Measurements from ENCODE around the gene NTNG2.
A peak's percentile ranks its signal among the peaks of the same experiment; 100 is the strongest.

Gene NTNG2

DNA sequence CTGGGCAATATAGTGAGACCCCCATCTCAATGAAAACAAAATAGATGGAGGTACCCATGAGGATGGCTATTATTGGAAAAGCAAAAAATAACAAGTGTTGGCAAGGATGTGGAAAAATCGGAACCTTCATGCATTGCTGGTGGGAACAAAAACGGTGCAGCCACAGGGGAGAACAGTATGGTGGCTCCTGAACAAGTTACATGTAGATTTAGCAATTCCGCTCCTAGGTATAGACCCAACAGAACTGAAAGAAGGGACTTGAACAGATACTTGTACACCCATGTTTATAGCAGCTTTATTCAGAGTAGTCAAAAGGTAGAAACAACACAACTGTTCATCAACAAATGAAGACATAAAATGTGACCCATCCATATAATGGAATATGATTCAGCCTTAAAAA is 43.0 kb downstream of the NTNG2 start:
- no peak for DNase-seq (ENCODE audit: low read depth in 2 of 2)

DNA sequence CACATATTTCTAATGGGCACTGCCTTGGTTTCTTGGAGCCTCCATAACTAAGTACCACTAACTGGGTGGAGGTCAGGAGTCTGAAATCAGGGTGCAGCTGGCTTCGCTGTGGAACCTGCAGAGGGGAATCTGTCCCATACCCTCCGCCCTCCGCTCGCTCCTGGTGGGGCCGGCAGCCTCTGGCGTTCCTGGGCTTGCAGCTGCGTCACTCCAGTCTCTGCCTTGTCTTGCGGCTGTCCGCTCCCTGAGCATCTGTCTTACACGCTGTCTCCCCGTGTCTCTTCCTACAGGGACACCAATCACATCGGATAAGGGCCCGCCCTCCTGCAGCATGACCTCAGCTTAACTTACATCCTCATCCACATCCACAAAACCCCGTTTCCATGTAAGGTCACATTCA is 45.4 kb downstream of the NTNG2 start:
- DNase-seq (ENCODE audit: low read depth in 2 of 2): no peak

DNA sequence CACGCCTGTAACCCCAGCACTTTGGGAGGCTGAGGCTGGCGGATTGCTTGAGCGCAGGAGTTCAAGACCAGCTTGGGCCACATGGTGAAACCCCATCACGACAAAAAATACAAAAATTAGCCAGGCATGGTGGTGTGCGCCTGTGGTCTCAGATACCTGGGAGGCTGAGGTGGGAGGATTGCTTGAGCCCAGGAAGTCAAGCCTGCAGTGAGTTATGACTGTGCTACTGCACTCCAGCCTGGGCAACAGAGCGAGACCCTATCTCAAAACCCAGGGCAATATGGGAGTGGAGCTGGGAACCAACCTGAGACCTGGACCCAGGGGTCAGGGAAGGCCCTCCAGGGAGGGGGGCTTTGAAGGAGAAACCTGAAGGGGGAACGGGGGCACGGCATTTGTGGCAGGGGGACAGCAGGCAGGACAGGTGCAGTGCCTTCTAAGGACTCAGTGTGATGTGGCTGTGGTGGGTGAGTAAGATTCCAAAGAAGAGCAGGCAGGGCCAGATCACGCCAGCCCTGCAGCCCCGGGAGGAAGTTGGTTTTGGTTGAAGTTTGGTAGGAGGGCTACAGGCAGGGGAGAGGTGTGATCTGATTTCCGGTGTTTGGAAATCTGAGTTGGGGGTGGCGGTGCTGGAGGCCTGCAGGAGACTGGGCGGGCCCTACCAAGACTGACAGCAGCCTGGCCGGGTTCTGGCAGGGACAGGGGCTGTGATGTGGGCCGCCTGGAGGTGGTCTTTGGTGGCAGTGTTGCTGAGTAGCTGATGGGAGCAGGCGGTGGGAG is 46.2 kb downstream of the NTNG2 start:
- no peak for DNase-seq (ENCODE audit: low read depth in 2 of 2)

DNA sequence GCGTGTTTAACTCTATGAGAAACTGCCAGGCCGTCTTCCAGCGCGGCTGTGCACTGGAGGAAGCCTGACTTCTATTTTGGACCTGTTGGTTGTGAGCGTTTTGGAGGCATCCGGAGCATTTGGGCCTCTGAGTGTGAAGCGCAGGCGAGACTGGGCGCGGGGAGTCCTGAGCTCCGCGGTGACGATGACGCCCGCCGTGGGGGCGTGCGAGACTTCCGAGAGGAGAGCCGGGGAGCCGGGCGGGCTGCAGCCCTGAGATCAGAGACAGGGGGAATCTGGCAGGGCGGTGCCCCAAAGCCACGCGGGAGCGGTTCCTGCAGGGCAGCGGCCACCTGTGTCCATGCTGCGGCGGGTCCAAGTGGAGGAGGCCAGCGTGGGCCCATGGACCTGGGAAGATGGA is 47.4 kb downstream of the NTNG2 start:
- no peak for DNase-seq (ENCODE audit: low read depth in 2 of 2)

DNA sequence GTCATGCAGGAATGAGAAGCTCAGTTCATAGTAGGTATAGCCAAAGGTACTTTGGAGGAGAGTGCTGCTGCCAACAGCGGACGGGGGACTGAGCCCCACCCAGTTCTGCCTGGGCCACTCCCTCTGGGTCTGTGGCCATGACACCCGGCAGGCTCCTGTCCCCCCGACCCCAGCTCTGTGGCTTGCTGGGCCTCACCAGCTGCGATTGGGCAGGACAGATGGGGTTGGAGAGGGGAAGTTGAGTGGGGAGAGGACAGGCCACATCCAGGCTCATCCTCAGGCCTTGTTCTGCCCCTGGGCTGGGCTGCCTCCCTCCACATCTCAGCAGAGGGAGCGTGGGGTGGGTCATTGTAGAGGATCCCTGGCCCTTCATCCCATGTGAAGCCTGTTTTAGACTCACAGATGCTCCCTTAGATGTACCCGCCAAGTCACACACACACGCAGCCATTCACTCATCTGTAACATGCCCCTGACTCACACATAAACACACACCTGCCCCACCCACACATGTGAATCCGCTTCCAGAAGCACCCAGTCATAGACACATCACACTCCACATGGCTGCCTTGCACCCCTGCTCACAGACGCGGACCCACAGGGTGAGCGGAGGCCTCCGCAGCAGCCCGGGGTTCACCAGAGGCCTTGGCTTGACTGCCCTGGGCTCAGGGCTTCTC is 48.8 kb downstream of the NTNG2 start:
- DNase-seq (ENCODE audit: low read depth in 2 of 2): no peak

DNA sequence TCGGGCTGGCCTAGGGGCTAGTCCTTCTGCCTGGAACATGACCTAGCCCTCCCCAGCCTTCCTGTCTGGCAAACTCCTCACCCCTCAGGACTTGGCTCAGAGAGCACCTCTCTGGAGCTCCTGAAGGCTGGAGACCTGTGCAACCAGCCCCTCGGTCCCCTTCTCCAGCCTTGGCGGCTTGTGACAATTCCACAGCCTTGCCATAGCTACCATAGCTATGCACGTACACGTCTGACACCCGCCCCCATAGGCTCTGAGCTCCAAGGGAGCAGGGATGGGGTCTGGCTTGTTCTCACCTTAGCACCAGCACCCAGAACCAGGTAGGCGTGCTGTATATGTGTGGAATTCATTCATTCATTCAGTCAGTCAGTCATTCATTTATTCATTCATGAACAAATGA is 49.7 kb downstream of the NTNG2 start:
- no peak for DNase-seq (ENCODE audit: low read depth in 2 of 2)

DNA sequence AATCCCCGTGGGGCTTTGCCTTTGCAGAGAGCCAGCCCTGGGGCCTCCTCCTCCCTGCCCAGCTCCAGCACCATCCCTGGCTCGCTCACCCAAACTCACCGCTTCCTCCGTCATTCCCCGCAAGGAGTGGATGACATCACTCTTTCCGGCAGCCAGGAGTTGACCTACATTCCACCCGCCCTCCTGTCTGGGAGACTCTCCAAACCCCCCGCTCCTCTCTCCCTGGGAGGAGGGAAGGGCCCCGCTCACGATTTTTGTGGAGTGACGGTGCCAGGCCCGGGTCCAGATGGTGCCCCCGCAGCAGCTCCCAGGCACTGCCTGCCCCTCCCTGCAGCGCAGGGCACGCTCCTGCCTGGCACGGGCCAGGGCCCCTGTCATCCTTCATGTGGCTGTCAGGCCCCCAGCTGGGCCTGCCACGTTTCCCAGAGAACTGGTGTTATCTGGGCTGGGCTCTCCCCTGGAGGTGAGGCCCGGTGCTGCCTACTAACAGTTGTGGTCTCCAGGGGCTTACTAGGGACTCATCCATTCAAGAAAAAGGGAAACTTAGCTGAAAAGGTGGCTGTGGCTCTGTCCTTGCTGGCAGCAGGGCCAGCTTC is 52.3 kb downstream of the NTNG2 start:
- DNase-seq (ENCODE audit: low read depth in 2 of 2): no peak

DNA sequence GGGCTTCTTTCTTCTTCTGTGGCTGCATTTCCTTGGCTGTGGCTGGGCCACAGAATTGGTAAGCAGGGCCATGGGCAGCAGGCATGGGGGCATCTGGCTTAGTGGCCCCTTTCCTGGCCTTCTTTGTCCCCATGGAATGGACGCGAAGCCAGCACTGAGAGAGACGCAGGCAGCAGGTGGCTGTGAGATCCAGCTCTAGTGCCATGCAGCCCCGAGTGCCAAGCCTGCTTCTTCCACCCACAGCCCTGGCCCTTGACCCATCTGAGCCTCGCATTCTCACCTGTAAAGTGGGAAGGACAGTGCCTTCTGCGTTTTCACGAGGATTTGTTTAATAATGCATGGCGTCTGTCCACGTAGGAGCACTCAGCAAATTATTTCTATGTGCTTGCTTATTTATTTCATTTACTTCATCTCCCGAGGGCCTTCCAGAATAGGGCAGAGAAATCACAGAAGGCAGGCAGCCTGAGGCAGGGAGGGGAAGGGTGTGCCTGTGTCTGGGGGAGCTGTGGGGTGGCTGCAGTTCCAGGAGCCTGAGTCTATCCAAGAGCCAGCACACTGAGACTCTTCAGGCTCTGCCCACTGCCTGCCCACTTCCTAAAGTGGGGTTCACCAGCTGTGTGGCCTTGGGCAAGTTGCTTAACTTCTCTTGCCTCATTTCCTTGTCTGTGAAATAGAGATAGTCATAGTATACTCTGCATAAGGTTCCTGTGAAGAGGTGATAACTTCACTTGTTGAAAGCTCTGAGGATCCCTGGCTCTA is 55.2 kb downstream of the NTNG2 start:
- no peak for DNase-seq (ENCODE audit: low read depth in 2 of 2)

DNA sequence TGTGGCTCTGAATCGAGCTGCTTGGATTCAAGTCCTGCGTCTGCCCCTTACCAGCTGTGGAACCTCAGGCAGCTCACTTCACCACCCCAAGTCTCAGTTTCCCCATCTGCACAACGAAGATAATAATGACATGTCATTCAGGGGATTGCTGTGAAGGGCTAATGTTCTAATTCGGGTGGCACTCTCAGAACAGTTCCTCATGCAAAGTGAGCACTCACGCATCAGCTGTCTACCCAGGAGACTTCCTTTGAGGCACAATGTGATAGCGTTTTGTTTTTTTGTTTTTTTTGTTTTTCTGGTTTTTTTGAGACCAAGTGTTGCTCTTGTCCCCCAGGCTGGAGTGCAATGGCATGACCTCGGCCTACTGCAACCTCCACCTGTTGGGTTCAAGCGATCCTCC is 56.4 kb downstream of the NTNG2 start:
- DNase-seq (ENCODE audit: low read depth in 2 of 2): no peak

DNA sequence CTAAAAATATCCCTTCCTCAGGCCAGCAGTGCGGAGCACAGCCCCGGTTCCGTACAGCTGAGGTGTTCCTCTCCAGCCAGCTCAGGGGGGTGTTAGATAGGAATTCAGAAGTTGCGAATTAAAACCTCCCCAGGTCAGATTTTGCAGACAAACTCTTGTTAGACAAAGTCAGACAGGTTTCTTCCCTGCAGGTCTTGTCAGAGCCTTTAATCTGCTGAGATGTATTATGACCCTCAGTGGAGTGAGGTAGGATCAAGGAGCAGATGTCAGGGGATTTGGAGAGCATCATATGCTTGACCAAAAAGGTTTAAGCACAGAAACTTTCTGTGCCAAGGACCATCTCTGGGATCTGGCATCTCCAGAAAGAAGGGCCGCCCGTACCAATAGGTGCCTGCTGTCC is 60.1 kb downstream of the NTNG2 start:
- no peak for DNase-seq (ENCODE audit: low read depth in 2 of 2)

DNA sequence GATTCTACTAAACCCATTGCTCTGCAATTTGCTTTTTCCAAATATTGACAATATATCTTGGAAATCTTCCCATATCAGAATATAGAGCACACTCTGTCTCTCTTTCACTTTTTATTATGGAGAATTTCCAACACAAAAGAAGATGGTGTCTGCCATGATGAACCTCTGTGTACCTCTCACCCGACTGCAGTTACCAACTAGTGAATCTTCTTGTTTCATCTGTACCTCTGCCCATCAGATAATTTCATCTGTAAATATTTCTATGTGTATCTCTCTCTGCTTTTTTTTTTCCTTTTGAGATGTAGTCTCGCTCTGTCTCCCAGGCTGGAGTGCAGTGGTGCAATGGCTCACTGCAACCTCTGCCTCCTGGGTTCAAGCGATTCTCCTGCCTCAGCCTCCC is 62.8 kb downstream of the NTNG2 start:
- DNase-seq (ENCODE audit: low read depth in 2 of 2): no peak

DNA sequence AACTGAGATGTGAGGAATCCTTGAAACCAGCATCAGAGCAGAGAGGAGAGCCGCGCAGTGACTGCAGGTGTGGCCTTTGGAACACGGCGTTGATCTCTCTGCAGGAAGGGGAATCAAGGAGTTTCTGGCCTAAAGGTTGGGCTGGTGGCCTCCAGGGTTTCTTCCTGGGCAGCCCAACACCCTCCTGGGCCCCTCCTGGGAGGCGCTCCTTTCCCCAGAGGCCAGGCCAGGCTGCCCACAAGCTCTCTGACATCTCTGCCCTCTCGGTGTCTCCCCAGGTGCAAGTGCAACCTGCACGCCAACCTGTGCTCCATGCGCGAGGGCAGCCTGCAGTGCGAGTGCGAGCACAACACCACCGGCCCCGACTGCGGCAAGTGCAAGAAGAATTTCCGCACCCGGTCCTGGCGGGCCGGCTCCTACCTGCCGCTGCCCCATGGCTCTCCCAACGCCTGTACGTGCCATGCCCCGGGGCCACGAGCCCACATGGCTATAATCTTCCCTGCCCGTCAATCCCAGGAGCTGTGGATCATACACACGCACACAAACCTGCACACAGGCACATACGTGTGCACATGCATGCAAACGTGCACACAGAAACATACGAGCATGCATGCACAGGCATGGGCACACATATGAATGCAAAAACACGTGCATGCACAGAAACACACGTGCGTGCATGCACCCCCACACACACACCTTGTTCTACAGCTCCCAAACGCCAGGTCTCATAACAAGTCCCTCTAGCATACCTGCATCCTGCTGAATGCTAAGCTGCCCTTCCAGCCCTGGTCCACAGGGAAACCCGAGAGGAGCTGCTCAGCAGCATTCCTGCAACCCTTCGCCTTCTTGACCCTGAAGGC is 64.9 kb downstream of the NTNG2 start:
- no peak for DNase-seq (ENCODE audit: low read depth in 2 of 2)

DNA sequence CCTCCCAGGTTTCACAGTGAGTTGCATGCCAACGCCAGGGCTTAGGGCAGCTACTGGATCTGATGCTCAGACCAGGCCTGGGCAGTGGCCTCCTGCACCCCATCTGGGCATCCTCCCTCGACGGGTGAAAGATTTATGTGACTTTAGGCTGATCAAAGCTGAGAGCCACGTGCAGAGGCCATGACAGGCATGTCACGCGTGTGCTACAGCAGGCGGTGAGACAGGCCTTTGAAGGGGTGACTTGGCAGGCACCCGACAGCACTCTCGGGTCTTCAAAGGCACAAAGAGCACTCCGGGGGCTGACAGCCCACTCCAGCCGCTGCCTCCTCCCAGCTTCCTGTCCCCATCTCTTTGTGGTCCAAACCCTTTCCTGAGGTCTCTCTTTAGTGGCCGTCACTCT is 66.2 kb downstream of the NTNG2 start:
- no peak for DNase-seq (ENCODE audit: low read depth in 2 of 2)

DNA sequence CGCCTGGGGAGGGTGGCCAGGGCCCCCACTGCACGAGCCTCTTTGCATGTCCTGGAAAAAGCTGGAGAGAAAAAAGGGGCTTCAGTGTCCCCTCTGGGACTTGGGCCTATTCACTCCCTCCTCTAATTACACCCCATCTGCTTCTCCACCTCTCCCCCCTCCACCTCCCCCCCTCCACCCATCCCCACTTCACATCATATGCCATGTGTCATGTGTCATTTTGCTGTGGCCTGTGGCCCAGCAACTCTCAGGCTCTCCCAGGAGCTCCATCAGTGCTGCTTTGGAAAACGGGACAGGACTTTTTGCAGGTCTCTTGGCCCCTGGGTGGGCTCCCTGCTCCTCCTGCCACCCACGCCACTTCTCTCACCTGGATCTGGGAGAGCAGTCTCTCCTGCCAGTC is 68.7 kb downstream of the NTNG2 start:
- no peak for DNase-seq (ENCODE audit: low read depth in 2 of 2)

DNA sequence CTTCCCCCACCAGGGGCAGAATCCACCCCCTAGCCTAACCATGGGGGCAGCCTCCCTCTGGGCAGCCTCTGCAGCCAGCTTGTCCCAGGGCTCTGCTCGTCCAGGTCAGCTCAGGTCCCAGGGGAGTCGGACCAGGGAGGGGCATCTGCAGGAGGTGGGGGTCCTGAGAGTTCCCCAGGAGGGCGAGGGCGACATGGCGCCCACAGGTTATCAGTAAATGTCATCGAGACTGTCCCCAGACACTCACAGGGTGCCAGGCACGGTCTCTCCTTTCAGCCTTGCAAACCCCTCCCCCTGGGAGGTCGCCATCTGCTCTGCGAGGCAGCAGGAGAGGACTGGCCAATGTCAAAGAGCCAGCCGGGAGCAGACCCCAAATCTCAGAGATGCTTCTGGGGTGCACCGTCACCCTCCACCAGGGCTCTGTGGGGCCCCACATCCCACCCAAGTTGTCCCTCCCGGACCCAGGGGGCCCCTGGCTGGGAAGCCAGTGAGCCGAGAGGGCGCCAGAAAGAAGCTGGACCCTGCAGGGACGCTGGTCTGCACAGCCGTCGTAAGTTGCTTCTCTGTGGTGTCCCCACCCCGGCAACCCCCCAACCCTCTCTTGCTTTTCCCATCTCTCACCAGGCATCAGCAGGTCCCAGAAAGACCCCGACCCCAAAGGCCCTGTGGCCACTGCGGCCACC is 69.3 kb downstream of the NTNG2 start:
- DNase-seq (ENCODE audit: low read depth in 2 of 2): no peak

DNA sequence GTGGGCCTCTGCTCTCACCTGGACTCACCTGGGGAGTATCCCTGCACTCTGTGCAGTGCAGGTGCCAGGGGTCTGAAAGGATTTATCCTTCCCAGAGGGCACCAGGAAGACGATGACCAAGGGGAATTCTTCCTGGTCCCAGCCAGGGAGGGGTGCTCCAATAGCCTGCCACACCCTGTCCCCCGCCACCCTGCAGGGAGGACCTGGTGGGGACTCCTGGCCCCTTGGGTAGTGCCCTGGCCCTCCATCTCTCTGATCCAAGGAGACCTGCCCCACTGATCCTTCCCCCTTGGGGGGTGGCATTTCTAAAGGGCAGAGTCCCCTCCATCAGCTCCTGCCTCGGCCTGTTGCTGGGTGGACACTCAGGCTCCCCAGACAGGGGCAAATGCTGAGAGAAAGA is 70.7 kb downstream of the NTNG2 start:
- DNase-seq (ENCODE audit: low read depth in 2 of 2): no peak

DNA sequence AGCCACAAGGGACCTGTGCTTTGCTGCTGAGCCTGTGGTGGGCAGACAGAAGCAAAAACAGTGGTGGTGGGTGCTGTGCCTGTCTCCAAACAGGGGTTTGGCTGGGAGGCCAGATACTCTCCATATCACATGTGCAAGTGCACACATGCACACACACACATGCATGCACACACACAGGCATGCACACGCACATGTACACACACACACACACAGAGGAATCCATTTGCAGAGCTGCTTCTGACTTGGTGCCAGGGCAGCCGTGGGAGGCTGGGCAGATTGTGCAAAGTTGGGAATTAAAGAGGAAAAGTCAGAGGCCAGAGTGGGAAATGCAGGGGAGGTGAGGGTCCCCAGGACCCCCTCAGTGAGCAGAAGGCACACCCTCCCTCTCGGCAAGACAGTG is 71.3 kb downstream of the NTNG2 start:
- no peak for DNase-seq (ENCODE audit: low read depth in 2 of 2)

DNA sequence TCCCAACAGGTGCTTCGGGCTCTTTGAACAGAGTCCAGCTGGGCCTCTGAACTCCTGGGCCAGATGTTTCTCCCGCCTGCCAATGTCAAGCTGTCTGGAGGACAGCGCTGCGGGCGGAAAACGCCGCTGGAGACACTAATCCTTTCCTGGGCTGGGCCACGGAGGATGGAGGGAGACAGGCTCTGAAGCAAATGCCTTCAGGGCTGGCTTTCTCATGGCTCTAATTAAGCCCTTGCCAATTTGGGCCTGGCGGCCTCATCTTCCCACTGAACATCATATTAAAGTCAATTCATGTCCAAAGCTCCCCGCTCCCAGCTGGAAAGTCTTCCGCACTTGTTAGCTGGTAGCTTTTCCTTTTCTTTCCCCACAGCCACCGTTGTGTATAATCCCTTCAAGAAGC is 72.7 kb downstream of the NTNG2 start:
- DNase-seq (ENCODE audit: low read depth in 2 of 2): no peak

DNA sequence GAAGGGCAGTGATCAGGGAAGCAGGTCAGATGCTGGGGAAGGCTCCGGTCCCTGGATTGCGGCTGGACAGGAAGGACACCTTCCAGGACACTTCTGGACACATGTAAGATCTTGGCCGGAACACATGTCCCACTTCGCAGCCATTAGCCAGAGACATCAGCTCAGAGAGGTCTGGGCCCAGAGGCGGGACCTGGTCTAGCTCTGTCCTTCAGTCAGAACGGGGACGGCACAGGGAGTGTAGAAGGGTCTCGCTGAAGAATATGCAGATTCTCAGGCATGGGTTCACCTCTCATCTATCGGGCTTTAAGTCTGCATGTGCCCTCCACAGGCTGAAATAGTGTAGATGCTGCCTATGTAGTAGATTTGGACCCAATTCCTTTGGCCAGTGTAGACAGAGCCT is 73.3 kb downstream of the NTNG2 start:
- no peak for DNase-seq (ENCODE audit: low read depth in 2 of 2)

DNA sequence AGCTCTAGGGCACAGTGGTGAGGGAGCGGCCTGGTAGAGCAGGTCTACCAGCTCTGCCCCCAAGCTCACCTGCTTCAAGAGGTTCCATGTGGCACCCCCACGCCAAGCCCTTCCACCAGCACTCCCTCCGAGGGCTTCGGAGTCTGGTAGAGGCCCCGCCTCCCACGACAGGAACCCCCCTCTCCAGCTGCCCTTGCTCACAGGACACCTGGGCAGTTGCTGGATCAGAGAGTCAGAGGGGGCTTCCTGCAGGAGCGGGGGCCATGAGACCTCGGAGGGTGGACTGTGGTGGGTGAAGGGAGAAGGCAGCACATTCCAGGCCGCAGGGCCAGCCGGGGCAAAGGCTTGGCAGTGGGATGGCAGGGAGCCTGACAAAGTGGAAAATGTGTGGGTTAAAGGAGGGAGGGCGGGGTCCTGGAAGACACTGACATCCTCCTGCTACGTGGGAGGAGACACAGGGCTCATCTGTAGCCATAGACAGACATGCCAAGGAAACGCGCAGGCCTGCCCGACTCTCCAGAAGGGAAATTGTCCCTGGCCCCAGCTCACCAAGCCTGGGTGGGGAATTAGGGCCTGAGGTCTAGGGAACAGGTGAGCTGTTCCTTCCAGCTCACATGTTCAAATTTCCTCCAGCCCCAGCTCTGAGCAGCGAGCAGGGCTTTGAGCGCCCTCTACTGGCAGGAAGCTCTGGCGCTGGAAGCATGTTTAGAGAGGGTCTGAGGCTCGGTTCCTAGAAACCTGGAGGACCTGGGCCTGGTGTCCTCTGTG is 74.2 kb downstream of the NTNG2 start:
- peak; percentile 74 to 80 for DNase-seq (ENCODE audit: low read depth in 2 of 2)

All from activated CD4-positive, alpha-beta T cell treated with anti-CD3 and anti-CD28 coated beads for 24 hours (primary cell).